Retina (tissue), 1 donor: ENCODE data around the gene CPNE4.
"Not testable (repeated sequence)": the region's sequence is repeated elsewhere in the genome, so short reads cannot be mapped to it uniquely, and the experiment has no call there.

Experiments used
- DNase-seq: peaks from one replicate; pipeline ENCODE4 v3.0.0-alpha.2; 2016

CPNE4 gene

DNA sequence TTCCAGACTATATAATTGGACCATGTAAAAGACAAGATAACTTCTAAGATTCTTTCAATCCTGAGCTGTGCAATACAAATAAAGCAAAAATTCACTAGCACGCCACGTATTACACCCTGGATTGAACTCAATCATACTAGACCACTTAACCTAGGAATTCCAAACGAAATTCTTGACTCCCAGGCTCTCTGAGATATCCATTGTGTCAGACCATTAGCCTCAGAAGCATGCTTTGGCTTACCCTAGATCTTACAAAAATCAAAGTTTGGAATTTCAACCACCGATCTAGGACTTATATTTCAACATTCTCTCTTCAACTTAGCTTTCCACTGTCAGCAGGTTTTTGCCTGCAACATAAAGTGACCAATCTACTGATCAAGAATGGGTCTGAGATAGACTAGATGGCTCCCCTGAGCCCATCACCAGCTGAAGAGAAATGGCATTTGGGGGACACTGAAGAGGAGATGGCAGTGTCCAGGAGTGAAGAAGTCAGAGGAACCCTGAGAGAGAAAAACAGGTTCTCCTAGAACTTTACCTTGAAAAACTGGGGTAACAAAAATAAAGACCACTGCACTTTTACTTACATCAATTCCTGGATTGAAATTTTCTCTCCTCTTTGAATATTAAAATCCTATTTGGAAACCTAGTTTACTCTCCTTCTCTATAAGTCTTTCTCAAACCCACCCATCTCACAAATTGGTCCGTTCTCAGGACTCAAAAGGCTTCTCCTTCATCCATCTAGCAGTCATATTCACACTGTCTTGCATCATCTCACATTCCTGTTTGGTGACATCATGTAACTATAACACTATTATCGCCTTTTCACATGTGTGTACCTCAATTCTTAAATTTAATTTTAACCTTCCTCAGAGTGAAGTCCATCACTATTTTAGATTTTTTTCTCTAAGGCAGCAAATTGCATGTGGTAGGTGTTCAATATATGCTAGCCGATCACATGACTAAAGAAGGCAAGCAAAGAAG, 18.5 kb downstream of the CPNE4 start:
- DNase-seq = no peak

DNA sequence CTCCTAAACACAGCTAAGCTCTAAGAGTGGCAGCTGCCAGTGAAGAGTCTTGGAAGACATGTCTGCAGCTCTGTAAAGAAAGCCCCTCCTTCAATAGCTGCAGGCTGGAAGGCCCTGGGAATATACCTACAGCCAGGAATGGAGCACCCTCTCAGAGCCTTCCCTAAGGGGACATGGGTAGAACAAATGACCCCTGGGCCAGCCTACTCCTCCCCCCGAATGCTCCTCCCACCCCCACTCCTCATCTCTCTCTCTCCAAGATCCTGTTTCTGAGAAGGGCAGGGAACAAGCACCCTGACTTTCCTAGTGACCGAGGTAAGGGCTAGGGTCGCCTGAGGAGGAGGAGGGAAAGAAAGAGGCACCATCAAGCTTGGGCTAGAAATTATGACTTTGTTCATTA, 20.7 kb downstream of the CPNE4 start:
- no peak for DNase-seq

DNA sequence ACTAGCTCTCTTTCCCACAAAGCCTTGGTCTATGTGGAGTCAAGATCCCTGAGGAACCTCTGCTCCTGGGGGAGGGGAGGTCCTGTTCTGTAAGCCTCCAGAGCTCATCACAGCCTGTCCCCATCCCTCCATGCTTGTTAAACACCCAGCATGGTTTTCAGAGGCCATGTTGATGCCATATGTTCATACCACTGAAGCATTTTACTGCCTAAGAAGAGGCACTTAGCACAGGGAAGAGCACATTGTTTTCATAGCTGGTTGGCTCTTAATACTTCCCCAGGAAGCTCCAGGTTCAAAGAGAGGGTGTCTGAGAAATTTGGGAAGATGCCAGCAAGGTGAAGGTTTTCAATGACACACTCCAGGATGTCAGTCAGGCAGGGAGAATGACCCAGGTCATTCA, 25.6 kb downstream of the CPNE4 start:
- no peak for DNase-seq

DNA sequence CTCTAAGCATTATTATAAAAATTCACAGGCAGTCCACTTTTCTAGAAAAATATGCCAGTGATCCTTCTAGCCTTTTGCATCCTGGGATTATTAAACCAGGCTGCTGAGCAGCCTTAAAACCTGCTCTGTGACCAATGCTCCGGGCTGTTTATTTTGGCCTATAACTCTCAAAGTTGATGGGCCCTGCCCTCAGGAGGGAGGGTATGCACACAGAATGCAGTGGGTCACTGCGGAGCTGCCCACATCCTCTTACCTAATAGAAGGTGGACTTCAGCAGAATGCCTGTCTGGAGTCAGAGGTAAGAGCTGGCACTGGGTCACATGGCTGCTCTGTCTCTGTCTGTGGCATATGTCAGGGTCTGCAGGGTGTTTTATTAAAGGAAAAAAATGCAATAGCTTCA, 26.0 kb downstream of the CPNE4 start:
- DNase-seq = no peak

DNA sequence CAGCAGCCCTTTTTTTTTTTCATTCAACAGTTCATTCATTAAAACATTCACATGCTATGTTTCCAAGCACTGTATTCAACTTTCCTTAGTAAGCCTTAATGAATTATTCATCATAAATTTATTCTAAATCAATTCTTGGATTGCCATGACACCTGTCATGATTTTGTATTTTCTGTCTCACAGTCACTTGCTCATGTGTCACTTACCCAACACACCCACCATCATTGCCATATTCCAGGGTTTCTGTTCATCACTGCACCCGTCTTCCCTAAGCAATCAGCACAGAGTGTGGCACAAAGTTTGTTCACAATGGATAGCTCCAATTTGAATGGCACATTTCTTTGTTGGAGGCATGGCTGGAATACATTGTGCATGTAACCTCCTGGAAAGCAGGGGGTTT, 27.2 kb downstream of the CPNE4 start:
- DNase-seq = no peak

DNA sequence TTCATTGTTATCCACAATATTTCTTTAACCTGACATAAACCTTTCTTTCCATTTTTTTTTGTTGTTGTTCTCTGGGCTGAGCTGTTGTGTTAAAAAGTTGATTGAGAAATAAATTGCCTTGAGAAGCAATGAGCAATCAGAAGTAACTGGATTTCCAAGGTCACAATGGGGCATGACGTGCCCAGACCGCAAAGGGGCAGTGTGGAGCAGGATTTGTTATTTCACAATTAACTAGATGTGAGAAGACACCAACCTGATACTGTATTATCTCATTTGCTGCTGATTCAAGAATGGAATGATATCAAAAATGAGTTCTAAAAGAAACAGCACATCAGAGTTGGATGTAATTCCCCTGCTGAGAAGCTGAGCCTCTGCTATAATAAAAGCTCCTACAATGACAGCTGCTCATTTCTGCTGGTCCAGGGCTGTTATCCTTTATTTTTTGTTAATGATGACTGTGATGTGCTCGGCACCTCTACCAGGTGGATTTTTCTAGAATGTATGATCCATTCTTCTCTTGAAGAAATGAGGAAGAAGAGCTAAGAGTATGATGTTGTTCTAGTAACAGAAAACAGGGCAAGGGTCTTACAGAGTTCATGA, 28.1 kb downstream of the CPNE4 start:
- no peak for DNase-seq

DNA sequence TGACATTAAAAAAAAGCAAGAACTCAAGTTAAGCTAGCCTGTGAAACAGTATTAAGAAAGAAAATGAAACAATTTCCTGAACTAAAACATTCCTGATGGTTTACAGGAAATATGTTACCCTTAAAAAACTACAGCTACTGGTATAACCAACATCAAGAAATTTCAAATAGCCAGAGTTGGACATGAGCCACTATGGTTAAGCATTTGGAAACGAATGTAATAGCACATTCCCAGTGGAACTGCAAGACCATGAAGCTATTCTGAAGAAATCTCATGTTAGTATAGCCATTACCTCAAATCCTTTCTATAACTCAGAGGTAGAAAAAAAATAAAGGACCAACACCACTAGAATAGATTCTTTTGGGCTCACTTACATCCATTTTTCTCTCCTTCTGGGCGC, 30.2 kb downstream of the CPNE4 start:
- DNase-seq = no peak

DNA sequence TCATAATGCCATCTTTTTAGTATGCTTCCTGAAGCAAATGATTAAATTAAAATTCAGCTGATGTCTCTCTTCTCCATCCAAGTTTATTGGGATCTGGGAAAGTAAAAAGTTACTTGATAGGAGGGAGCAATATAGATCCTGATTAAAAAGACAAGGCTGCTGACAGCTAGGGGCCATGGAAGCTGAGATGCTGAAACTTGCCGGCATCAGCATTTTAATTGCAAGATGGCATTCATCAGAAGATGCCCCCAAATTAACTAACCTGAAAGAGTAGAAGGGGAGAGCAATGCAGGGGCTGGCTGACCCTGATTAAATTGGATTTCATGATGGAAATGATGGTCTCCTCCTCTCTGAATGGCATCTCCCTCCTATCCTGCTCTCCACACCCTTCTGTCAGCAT, 31.1 kb downstream of the CPNE4 start:
- DNase-seq = no peak

DNA sequence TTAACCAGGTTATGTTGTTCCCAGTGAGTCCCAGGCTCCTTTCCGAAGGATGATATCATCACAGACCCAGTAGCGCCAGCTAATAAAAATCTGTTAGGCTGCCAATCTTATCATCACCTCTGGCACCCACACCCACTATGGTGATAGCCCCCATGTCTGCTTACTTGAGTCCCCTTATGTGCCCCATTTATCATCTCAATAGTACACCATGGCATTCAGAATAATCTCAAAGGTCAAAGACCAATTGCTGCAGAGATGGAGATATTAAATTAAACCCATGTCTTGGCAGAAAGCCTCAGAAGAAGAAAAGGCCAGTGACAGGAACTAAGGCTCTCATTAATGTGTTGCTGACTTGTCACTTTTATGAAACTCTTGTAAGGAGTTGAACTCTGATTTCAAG, 32.8 kb downstream of the CPNE4 start:
- no peak for DNase-seq

DNA sequence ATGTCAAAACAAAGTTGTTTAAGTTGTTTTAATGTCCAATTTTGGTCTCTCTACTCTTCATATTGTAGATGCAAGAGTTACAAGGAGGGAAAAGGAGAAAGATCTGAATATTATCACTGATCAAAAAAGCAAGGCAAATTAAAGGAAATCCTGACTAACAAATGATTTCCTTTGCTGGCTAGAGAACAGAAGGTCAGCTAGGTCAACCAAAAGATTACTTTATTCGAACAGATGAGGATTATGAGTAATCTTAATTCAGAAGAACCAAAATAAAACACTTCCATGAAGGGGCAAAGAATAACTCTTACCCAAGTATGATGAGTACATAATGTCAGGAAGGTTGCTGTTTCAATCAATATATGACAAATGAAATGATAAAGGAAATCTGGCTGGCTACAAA, 33.8 kb downstream of the CPNE4 start:
- no peak for DNase-seq

DNA sequence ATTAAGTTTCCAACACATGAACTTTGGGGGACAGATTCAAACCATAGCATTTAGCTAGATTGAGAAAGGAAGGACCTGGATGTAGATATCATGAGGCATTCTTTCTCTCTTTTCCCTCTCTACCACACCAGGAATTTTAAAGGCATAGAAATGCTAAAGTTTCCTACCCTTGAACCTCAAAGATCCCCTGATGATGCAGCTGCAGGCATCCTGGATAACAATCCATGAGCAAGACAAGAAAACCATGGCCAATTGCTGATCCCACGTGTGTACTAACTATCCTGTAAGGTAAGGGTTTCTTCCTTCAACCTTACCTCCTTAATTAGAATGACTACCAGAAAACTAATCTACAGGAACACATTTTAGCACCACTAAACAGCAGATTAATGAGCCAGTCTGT, 36.8 kb downstream of the CPNE4 start:
- no peak for DNase-seq

DNA sequence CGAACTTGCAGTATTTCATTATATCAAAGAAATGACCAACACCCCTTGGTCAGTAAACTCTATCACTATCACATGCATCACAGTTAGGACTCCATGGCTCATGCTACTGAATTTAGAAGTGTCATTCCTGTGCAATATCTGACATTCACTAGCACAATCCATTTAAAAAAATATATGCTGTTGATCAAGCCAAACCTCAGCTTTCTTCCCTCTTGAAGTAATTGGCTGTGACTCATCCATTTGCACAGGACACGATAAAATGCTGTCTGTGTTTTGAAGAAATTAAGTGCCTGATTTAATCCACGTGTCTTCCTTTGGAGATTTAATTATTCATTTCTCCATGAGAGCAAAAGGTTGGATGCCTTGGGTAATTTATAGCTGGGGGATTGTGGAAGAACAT, 38.9 kb downstream of the CPNE4 start:
- no peak for DNase-seq

DNA sequence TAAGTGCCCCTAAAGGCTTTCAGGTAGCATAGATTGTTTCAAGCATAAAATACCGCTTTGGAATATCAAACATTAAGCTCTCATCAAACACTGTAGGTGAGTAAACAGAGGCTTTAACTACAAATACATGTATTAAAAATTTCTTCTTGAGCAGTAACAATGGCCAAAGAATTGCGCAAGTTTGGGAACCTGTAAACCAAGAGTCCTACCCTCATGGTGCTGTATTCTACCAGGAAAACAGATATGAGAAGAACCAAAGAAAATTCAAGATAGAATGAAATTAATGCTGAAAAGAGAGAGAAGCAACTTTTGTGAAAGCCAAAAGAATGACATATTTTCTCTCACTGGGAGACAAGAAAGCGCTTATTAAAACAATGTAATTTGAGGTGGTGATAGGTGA, 45.5 kb downstream of the CPNE4 start:
- no peak for DNase-seq

DNA sequence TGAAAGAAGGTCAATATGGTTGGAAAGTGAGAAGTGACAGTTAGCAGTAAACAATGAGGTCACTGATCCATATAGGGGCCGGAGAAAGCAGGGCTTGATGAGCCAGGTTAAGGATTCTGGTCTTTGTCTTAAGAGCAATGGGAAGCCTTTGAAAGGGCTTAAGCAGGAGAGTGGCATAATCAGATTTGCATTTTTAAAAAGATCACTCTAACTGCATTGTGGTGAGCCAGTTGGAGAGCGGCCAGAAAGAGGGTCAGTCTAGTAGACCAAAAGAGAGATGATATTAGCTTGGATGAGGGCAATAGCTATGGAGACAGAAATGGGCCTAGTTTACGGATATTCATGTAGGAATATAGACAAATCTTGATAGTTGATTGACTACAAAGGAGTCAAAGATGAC, 46.6 kb downstream of the CPNE4 start:
- no peak for DNase-seq

DNA sequence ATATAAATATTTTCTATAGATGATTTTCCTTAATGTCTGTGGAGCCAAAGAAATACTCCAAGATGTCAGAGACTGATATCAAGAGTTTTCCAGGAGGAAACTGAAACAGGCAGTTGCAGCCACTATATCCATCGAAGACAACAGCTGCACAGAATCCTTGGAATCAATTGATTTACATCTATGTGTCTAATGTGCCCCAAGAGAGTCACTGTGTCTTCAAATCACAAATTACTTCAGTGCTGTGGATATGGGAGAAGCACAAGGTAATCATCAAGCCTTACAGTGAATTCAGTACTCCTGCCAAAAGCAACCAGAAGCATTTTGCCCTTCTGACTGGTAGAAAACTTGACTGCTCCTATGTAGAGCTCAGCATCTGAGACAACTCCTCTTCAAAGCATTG, 51.1 kb downstream of the CPNE4 start:
- no peak for DNase-seq

DNA sequence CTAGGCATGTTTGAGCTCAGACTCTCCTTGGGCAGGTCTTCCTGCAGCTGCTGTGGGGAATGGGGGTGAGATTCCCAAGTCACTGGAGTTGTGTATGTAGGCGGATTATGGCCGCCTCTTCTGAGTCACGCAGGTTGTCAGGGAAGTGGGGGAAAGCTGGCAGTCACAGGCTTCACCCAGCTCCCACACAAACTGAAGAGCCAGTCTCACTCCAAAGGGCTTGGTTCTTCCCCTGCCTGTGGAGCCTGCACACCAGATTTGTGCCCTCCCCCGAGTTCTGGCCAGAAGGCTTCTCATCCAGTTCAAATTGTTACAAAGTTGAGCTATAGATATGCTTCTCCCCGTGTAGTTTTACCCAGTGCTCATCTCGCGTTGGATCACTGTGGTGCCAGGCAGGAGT, 53.5 kb downstream of the CPNE4 start:
- no peak for DNase-seq

DNA sequence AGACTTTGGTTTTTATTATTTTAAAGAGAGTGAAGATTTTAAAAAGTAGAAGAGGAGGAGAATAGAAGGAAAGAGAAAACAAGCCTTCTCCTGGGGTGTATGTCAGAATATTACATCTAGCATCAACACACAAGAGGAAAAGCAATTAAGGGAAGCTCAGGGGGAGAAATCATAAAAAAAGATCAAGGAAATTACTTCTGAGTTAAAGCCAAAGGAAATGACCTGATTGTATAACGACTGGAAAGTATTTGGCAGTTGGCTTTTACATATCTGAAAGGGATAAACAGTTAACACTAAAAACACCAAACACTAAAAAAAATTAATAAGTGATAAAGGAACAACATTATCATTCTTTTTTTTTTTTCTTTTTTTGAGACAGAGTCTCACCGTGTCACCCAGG, 58.4 kb downstream of the CPNE4 start:
- no peak for DNase-seq

DNA sequence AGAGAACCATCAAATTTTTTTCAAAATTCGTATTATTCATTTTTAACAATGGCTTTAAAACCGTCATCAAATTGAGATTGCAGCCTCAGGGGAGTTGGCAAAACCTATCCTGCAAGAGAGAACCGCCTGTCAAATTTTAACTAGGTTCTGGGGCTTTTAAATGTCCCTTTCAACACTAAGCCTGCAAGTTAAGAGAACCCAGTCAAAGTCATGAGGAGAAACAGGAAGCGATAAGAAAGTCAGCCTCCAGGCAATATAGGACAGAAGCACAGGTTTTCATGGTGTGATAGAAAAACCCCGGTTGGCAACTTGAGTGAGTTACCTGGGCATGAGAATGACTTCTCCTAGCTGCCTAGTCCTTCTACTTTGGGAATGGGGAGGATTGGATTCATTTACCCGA, 59.8 kb downstream of the CPNE4 start:
- DNase-seq = no peak

DNA sequence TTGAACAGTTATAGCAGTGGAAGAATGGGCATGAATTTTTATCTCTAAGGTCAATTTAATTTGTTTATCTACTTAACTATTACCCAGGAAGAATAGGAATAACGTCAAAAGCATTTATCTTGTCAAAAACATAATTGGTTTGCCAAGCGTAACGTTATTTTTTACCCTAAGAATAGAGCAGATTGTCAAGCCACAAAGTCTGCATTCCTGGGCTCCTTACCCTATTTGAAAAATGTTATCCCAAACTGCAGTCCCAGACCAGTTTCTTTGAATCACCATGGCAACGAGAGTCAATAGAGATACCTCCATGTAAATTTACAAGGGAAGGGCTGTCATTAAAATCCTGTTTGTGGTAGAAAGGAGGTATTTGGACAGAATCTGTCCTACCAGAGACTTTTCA, 61.1 kb downstream of the CPNE4 start:
- no peak for DNase-seq

DNA sequence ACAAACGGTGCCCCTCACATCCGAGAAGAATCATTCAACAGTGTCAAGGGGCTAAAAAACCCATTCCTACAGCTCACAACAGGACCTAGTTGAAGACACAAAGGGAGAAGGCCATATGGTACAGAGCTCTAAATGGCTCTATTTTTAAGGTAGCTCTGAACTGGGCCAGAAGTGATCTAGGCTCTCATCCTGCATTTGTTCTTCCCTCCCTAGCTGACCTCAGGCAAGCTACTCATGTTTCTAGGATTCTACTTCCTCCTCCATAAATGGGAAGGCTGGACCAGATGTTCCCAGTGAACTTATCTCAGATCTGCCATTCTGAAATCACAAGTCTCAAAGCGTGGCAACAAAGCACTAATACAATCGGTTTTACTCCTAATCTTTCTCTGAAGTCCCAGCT, 62.3 kb downstream of the CPNE4 start:
- no peak for DNase-seq

DNA sequence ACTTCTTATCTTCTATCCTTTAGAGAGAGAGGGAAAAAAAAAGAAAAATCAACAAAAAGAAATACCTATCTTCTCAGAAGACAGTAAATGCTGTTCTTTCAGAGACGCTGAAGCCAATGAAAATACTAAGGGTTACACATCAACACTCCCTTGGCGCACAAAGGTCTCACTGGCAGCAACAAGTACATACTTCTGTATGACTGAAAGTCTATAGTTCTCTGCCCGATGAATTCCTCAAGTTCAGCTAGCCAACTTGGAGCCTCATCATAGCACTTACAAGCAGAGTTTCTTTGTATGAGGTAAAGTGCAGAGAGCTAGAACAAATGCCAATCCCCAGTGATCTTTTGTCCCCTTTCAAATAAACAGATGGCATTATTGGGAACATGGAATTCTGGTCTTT, 62.7 kb downstream of the CPNE4 start:
- no peak for DNase-seq

DNA sequence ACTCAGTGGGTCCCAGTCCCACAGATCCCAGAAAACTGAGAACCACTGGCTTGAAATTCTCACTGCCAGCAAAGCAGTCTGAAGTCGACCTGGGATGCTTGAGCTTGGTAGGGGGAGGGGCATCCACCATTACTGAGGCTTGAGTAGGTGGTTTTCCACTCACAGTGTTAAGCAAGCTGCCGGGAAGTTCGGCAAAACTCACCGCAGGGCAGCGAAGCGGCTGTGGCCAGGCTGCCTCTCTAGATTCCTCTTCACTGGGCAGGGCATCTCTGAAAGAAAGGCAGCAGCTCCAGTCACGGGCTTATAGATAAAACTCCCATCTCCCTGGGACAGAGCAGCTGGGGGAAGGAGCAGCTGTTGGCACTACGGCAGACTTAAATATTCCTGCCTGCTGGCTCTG, 71.4 kb downstream of the CPNE4 start:
- not testable (repeated sequence) for DNase-seq

DNA sequence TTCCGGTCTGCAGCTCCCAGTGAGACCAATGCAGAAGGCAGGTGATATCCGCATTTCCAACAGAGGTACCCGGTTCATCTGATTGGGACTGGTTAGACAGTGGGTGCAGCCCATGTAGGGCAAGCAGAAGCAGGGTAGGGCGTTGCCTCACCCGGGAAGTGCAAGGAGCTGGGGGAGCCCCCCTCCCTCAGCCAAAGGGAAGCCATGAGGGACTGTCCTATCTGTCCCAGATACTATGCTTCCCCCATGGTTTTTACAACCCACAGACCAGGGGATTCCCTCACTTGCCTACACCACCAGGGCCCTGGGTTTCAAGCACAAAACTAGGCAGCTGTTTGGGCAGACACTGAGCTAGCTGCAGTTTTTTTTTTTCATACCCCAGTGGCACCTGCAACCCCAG, 71.8 kb downstream of the CPNE4 start:
- no peak for DNase-seq

DNA sequence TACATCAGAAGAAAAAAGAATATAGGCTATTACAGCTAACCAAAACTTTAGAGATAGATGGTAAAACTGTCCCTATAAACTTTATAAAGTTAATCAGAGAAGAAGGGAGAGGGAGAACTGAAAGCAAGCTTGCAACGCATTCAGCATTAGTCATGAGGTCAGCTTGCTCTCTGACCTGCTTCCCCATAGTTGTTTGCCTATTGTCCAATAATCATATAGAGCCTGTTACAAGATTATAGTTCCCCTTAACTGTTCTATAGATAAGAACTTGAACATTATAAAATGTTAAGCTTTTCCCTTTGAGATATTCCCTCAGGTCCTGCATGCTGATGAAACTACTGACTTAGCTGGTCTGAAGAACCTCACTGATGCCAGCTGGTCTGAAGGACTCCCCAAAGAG, 74.5 kb downstream of the CPNE4 start:
- no peak for DNase-seq

DNA sequence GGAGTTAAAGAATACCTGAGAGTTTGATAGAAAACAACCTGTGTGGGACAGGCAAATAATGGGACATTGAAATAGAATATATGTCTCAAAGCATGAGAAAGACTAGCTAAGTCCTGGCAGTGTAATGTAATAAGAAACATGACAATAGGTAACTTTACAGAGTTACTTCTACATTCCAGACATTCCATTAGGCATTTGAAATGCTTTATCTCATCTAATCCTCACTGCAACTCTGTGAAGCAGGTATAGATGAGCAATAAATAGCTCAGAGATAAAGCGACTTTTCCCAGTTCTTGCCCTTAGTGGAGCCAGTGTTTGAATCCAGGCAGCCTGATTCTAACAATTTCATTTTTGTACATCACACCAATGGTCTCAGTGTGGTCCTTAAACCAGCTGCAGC, 76.8 kb downstream of the CPNE4 start:
- DNase-seq = no peak
